DMS 273 treated with DMSO at 0.1 percent for 48 hours (cell line): ENCODE measurements around the gene PCSK2.

Source experiments
- DNase-seq: peaks from one replicate; lab custom pipeline; 2025; lab: John Stamatoyannopoulos, UW

PCSK2 gene

GRCh38 chr20:17399303-17399985 lies 172.6 kb downstream of the PCSK2 start:
- no peak for DNase-seq

DNA sequence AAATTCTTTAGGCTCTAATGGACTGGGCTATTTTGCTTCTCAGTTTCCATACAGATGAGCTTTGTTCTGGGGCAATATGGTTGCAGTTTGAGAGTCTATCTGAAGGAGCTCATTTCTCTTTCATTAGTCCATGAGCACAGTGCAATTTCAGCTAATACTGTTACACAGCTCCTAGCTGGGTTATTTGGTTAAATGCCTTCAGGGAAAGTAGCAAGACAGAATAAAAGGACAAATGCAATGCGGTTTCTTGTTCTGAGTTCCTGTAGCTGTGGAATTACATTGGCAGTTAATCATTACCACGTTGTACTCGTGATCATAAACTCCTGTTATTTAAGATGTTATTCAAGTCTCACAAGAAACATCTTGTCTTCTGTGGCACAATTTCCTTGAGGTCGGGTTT lies 176.6 kb downstream of the PCSK2 start:
- DNase-seq = no peak

DNA sequence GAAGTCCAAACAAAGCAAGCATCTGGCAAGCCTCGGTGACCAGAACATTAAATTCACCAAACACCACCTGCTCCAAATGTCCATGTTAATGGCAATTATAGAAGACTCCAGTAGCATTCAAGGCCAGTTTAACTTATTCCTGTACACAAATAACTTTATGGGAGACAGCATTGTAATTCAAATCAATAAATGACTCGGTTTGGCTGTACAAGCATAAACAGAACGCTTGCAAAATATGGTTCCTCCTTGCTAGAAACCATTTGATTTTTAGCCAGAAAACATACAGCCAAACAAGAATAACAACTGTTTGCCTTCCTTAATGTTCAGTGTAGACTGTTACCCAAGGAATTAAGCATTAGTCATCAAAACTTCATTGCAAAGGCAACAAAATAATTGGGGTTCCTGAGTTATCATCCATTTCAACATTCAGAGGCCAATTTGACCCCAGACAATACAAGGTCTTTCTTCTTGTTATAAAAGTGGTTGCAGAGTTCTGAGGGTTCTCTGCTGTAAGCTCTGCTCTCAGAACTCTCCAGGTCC lies 179.3 kb downstream of the PCSK2 start:
- no peak for DNase-seq

DNA sequence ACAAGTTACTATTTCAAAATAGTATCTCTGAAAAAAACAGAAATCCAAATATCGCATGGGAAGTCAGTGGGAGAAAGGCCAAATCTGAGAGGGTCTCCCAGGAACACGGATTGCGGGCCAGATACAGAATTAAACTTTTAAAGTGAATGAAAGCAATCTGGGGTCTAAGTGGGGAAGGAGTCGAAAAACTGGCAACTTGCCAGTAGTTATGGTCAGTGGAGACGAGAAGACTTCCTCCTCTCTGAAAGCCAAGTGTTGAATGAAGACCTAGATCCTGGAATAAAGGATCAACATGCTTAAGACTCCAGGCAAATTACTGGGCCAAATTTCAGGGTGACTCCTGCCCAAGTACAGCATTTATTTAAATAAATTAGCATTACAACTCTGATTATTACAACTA lies 180.7 kb downstream of the PCSK2 start:
- DNase-seq = no peak

GRCh38 chr20:17417225-17417624 lies 190.4 kb downstream of the PCSK2 start:
- DNase-seq = no peak

DNA sequence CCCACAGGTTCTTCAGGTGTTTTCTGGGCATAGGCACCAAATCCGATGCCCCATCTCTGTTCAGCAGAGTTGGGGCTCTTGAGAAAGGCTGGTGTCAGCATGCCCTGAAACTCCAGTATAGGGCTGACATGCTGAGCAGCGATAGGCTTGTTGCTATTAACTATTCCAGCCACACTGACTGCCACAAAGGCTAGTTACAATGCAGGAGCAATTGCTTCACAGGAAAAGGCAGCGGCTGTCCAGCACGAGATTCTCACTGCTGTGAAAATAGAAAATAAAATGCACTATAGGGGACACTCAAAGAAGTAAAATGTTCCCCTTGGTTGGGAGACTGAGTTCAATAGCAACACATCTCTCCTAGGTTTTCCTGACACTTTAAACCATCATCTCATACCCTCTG lies 191.9 kb downstream of the PCSK2 start:
- no peak for DNase-seq

DNA sequence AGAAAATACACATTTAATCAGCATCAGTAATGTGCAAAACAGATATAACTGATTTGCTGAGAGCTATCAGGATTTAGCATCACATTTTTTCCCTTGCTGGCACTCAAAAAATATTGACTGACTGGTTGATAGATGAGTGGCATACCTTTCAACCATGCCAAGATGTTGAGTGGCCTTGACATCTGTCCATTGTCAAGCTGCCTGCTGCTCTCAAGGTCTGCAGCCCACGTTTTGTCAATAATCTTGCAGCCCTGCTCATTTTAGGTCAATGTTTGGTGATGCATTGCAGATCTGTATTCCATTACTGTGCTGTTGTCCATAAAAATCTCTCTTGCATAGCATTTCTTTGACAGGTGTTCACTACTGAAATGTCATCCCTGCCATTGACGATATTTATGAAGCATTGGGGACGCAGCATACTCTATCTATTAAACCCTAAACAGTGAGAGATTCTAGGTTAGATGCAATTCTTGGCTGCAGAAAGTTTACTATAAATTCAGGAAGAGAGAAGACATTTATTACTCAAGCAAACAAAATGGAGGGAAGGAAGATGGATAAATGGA lies 192.7 kb downstream of the PCSK2 start:
- no peak for DNase-seq

DNA sequence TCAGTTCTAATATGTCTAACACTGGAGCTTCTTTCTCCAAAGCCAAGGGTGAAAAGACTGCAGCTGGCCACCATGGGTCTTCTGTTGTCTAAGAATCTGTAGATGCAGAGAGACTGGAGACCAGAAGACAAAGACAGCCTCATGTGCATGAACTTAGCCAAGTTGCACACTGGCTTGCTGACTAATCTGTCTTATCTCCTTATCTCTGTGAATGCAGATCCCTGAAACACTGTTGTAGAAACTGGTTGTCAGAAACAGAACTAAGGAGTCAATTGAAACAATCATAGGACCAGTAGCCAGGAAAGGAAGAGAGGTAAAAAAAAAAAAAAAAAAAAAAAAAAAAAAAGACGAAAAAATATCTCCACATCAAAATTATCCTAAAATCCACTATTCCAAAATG lies 194.7 kb downstream of the PCSK2 start:
- no peak for DNase-seq

DNA sequence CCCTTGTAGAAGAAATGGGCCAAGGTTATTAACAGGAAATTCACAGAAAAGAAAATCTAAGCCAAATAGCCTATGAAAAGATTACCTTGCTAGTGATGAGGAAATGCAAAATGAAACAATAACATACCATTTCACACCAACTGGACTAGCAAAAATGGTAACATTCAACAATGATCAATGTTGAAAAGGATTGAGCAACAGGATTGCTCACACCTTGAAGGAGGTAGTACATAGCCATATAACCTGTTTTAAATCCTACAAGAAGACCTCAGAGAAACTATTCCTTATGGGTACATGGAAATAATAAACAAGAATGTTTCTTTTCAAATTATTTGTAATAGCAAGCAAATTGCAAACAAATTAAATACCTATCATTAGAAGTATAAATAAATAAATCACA lies 196.9 kb downstream of the PCSK2 start:
- no peak for DNase-seq

DNA sequence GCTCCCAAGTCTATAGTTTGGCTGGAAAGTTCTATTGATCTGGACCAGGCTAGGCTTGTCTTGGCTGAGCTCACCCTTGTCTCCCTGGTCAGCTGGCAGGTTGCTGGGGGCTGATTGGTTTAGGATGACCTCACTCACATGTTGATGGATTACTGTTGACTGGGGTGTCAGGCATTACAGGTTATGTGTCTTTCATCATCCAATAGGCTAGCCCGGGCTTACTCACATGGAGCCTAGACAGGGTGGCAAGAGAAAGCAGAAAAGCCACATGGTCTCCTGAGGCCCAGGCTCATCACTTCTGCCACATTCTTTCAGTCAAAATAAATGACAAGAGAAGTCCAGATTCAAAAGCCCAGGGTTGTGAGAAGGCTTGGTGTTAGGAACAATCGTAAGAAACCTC lies 200.8 kb downstream of the PCSK2 start:
- DNase-seq = no peak

DNA sequence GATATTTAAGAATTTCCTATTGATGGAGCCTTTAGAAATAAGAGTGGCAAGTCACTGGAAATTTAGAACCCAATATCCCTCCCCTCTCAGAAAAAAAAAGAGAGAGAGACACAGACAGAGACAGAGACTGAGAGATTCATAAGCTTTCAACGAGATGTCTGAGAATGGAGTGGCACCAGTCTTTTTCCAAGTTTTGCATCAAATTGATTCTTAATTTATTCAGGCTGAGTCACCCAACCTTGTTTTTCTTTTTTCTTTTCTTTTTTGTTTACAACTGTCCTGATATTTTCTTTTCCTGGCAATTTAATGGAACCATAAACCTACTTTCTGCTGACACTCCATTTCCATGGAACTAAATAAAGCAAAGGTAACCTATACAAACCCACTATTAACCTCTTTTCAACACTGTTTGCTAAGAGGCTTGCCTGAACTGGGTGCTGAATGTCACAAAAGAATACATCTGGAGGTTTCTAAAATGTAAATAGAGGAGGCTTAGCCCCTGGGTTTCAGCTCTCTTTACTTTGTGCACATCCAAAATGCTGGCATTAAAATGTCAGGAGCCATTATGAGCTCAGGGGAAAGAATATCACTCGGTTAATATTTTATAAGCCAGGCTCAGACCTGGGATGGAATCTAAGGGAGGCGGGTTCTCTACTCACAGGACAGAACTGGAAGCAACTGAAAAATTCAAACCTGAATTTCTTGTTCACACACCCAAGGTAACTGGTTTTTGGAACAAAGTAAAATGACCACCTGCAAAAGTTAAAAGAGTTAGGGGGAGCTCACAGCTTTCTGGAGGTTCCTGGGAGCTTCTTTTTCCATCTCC lies 203.5 kb downstream of the PCSK2 start:
- DNase-seq = no peak

DNA sequence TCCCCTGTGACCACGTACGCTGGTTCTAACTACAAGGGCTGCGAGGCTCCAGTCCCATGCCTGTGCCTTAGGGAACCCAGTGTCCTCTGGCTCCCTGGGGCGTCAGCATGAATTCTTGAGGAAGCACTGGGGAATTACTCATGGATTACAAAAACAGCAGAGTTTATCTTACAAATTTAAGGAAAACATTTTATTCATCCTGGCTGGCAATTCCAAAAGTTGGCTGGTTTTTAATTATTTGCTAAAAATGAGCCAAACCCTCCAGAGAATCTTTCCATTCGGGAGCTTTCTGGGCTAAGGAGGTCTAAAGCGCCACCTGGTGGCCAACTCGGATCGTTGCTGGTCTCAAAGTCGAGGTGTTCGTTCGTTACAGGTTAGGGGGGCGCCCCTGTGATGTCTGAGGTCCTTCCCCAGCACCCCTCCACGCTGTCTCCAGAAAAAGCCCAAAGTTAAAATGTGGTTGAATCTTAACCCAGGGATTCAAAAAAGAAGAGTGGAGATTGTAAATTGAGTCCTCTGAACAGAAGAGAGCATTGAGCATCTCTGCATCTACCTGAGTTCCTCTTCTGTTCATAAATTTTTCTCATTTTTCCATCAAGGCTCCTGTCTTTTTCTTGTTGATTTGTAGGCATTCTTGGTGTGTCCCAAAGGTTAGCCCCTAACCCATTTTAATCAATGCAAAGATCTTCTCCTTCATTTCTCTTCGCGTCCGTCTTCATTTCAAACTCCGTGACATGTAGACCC lies 205.0 kb downstream of the PCSK2 start:
- DNase-seq = no peak

- DNase-seq = no peak
Observed at GRCh38 chr20:17436664-17437063, 209.8 kb downstream of the PCSK2 start.

DNA sequence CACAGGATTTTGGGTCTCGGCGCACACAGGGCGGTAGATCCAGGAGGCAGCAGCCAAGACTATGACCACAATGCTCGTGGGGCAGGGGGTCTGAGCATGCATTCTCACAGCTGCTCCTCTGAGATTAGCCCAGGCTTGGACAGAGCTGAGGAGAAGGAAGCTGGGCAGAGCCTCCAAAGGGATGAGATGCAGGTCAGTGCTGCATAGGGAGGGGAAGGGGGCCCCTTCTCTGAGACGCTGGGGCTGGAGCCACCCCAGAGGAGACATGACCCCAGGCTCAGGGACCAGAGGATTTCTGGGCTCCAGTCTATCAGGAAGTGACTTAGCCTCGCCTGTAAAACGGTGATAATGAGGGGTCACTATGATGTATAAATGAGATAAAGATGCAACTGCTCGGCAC lies 210.4 kb downstream of the PCSK2 start:
- DNase-seq = no peak

- no peak for DNase-seq
Observed at GRCh38 chr20:17438436-17439039, 211.7 kb downstream of the PCSK2 start.

DNA sequence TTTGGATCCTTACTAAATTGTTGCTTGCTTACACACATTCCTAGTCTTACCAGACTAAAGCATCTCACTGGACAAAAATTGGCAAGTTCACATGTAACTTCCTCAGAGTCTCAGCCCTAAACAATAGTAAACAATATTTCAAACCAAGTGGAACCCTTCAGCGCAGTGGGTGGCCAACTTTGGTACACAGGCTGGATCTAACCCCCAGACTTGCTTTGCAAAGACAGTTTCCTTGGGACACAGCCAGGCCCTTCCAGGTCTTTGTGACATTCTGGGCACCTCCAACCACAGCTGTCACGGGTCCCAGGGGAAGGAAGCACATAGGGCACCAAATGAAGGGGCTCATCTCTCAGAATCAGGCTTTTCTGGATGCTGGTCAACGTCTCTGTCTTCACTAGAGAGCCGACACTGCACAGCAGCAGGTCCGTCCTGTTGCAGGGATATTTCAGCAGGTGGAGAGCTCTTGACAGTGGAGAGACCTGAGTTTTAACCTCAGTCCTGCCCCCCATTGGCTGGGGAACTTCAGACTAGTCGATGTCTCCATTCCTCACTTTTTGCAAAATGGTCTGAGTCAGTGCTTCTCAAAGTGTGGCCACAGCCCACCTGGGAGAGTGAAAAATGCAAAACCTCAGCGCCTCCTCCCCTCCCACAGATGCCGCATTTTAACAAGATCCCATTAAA lies 212.9 kb downstream of the PCSK2 start:
- no peak for DNase-seq

- no peak for DNase-seq
Observed at GRCh38 chr20:17441745-17442144, 214.9 kb downstream of the PCSK2 start.

GRCh38 chr20:17442588-17442987 lies 215.7 kb downstream of the PCSK2 start:
- DNase-seq = no peak

DNA sequence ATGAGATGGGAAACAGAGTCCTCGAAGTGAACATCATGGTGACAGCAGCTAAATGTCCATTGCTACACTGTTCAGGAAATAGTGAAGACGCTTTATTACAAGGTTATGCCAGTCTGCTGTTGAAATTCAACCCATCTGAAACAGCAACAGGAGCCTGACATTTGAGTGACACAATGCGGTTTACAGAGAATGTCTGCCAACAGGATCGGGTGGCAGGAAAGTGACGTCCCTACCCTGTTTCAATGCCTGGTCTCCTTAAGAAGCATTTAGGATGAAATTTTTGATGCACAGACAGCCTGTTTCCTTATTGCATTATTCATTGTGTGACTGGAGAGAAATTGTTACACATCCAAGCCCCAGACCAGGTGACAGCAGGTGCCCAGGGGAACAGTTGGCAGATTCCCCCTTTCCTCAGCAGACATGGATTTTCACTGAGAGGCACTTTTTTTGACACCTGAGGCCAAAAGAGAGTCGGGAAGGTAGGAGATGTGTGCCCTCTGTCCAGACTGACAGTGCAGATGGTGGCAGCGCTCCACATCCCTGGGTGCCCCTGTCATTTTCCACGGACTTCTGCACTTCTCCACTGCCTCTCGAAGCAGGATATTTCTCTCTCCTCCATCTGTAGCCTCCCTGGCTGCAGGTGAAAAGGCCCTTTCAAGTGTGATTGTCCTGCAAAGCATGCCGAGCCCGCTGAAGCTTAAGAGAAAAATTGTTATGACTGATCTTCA lies 216.5 kb downstream of the PCSK2 start:
- DNase-seq = no peak

DNA sequence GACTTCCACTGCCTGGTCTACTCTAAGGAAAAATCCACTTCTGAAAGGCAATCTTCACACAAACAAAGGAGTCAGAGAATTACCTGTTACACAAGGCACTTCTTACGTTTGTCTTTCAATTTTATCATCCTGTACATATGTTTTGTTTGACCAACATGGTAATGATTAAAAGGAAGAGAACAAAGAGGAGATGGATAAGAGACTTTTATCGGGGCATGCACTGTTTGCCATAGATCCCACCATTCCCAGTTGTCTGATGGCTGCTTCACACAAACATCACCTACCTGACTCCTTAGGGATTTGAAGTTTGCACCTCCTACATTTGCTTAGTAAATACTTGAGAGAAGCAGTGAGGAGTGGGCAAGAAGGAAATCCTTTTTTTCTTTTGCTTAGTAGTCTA lies 217.3 kb downstream of the PCSK2 start:
- no peak for DNase-seq

DNA sequence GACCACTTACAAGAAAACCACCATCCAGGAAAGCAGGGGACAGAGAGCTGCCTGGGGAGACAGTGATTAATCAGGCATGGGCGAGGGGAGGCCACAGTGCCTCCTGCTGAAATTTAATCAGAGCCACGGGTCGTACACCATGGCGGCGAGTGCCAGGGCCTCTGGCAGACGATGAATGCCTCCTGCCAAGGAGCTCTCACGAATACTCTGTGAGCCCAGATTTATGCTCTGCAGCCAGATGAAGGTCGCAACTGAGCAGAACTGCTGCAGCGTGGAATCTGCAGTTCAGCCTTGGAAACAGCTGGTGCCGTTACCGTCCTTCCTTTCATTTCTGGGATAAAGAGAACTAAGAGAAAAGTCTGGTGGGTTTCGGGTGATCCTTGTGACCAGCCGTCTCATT lies 218.7 kb downstream of the PCSK2 start:
- DNase-seq = no peak
